Nephron (organoid): ENCODE data around the gene POLR1A.

Experiments
- H3K27ac Mint-ChIP-seq, 3 experiments: 2 replicates each; pipeline ENCODE4 v1.8.0; 2020; ENCODE audit warnings: mixed read lengths in 3 of 3, mild to moderate bottlenecking in 2 of 3, moderate library complexity in 1 of 3
- H3K27me3 Mint-ChIP-seq: 2 replicates; pipeline ENCODE4 v1.8.0; 2021; ENCODE audit warnings: low read depth, mild to moderate bottlenecking, moderate library complexity, mixed read lengths
- H3K36me3 Mint-ChIP-seq: 2 replicates; pipeline ENCODE4 v1.8.0; 2020; ENCODE audit warnings: low read depth, mixed read lengths
- H3K4me1 Mint-ChIP-seq: 2 replicates; pipeline ENCODE4 v1.8.0; 2020; ENCODE audit warnings: mixed read lengths
- H3K4me3 Mint-ChIP-seq, 3 experiments: 2 replicates each; pipeline ENCODE4 v1.8.0; 2020; ENCODE audit warnings: mild to moderate bottlenecking in 3 of 3, mixed read lengths in 3 of 3, moderate library complexity in 2 of 3
- H3K9me3 Mint-ChIP-seq: 2 replicates; pipeline ENCODE4 v1.8.0; 2020; ENCODE audit warnings: mixed read lengths
- TF ChIP-seq, protein P1 (sequence below), 3 experiments: fragments of 200-600 bp; sonication (generic); IDR thresholded peaks; one replicate each; pipeline ENCODE4 v1.5.0; 2021; ENCODE audit warnings: antibody characterized with exemption in 3 of 3; ENCODE audit not compliant: unreplicated experiment in 3 of 3

POLR1A gene

DNA sequence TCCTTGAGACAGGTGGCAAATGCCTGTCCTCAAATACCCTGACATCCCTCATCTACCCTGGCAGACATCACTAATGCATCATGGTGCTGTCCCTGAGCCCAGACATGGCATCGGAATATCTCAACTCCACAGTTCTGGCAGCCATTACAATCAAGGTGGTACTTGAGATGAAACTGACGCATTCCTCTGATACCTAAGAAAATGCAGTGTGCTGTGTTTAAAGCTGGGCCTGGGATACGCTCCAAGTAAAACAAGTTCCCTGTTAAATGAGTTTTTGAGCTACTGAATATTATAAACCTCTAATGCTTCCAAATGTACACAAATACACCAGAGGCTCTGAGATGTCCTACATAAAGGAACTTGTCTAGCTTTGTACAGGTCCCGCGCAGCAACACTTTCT lies 29.8 kb downstream of the POLR1A start:
- Mint-ChIP-seq H3K9me3 (no peaks in the 10 kb centered on the region), H3K4me1 (peaks cover 13% of the 10 kb centered on the region), H3K27ac (no peak overlapping the region), H3K27me3 (no peaks in the 10 kb centered on the region), H3K4me3 (no peak overlapping the region), H3K36me3 (peaks cover 76% of the 10 kb centered on the region)
- TF ChIP-seq, protein P1, sequence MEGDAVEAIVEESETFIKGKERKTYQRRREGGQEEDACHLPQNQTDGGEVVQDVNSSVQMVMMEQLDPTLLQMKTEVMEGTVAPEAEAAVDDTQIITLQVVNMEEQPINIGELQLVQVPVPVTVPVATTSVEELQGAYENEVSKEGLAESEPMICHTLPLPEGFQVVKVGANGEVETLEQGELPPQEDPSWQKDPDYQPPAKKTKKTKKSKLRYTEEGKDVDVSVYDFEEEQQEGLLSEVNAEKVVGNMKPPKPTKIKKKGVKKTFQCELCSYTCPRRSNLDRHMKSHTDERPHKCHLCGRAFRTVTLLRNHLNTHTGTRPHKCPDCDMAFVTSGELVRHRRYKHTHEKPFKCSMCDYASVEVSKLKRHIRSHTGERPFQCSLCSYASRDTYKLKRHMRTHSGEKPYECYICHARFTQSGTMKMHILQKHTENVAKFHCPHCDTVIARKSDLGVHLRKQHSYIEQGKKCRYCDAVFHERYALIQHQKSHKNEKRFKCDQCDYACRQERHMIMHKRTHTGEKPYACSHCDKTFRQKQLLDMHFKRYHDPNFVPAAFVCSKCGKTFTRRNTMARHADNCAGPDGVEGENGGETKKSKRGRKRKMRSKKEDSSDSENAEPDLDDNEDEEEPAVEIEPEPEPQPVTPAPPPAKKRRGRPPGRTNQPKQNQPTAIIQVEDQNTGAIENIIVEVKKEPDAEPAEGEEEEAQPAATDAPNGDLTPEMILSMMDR (IDR thresholded peaks at IDR 0.05; ENCODE audit: unreplicated experiment in 3 of 3): no peak

DNA sequence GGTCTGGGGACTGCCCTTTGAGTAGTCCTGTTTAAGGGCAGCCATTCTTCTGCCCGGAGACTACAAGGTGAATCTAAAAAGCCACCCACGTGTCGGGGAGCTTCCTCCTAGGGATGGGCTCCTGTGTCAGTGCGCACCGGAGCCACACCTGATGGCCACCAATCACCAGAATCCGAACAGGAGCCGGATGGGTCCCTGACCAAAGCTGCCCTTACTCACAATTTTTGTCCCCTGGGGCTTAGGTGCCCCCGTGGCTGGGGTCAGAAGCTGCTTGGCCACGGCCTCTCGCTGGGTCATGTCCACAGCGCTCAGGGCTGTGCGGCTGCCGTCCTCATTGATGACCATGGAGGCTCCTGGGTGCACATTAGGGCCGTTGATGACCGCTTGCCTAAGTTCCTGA lies 30.9 kb downstream of the POLR1A start:
- Mint-ChIP-seq H3K4me1 (peaks cover 13% of the 10 kb centered on the region), H3K36me3 (peaks cover 78% of the 10 kb centered on the region), H3K4me3 (no peak overlapping the region), H3K27ac (no peak overlapping the region), H3K9me3 (no peaks in the 10 kb centered on the region), H3K27me3 (no peaks in the 10 kb centered on the region)
- TF ChIP-seq, protein P1 (IDR thresholded peaks at IDR 0.05; ENCODE audit: unreplicated experiment in 3 of 3): no peak

DNA sequence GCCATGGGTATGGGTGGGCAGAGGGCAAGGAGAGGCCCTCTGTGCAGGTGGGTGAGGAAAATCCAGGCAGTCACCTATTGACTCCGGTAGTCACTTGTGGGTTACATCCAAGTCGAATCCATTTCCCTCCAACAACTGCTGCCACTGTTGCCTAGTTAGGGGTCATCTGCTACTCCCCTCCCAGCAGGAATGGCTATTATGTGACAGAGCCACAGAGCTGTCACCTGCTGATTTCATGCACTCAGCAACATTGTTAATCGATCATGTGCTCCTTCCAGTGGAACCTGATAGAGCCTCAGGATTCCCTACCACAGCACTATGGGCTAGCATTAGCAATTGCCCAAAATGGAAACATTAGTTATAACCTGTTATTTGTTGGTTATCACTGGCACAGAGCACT lies 31.4 kb downstream of the POLR1A start:
- H3K9me3 Mint-ChIP-seq: no peaks in the 10 kb centered on the region
- TF ChIP-seq, protein P1 (IDR thresholded peaks at IDR 0.05; ENCODE audit: unreplicated experiment in 3 of 3): no peak
- H3K36me3 Mint-ChIP-seq: peaks cover 82% of the 10 kb centered on the region
- no peak overlapping the region for H3K27ac Mint-ChIP-seq
- H3K4me3 Mint-ChIP-seq: no peak overlapping the region
- peaks cover 15% of the 10 kb centered on the region for H3K4me1 Mint-ChIP-seq
- no peaks in the 10 kb centered on the region for H3K27me3 Mint-ChIP-seq

- Mint-ChIP-seq H3K9me3 (no peaks in the 10 kb centered on the region), H3K27me3 (no peaks in the 10 kb centered on the region), H3K36me3 (peaks cover 76% of the 10 kb centered on the region), H3K27ac (peak overlapping the region in 1 of 3 experiments; percentile 79), H3K4me1 (peaks cover 13% of the 10 kb centered on the region), H3K4me3 (no peak overlapping the region)
- TF ChIP-seq, protein P1 (IDR thresholded peaks at IDR 0.05; ENCODE audit: unreplicated experiment in 3 of 3): no peak
These were observed 32.5 kb downstream of the POLR1A start for GRCh38 chr2:86073225-86073624.

GRCh38 chr2:86072271-86072858 lies 33.3 kb downstream of the POLR1A start:
- H3K9me3 Mint-ChIP-seq: no peaks in the 10 kb centered on the region
- peak overlapping the region in 2 of 3 experiments; percentile 36 to 71 for H3K27ac Mint-ChIP-seq
- no peaks in the 10 kb centered on the region for H3K27me3 Mint-ChIP-seq

DNA sequence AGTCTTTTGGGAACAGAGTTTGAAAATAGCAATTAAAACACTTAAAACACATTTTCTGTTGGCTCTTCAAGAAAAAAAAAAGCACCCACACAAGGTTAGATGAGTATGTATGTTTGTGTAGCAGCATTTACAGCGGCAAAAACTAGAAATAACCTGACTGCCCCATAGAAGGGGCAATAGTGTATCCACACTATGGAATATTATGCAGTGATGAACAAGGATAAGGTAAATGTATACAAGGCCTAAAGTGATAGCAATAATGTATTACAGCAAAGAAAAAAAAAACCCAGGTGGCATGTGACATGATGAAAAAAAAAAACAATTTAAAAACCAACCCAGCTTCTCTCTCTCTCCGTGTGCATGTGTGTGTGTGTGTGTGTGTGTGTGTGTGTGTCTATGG lies 34.8 kb downstream of the POLR1A start:
- no peaks in the 10 kb centered on the region for H3K27me3 Mint-ChIP-seq
- TF ChIP-seq, protein P1 (IDR thresholded peaks at IDR 0.05; ENCODE audit: unreplicated experiment in 3 of 3): no peak
- H3K36me3 Mint-ChIP-seq: peaks cover 77% of the 10 kb centered on the region
- no peak overlapping the region for H3K27ac Mint-ChIP-seq
- peaks cover 14% of the 10 kb centered on the region for H3K4me1 Mint-ChIP-seq
- no peaks in the 10 kb centered on the region for H3K9me3 Mint-ChIP-seq
- H3K4me3 Mint-ChIP-seq: no peak overlapping the region

More at GRCh38 chr2:86072271-86072858, 33.3 kb downstream of the POLR1A start:
- peaks cover 75% of the 10 kb centered on the region for H3K36me3 Mint-ChIP-seq
- peaks cover 13% of the 10 kb centered on the region for H3K4me1 Mint-ChIP-seq
- H3K4me3 Mint-ChIP-seq: no peak overlapping the region
- TF ChIP-seq, protein P1 (IDR thresholded peaks at IDR 0.05; ENCODE audit: unreplicated experiment in 3 of 3): no peak
